Activated CD8-positive, alpha-beta memory T cell treated with anti-CD3 and anti-CD28 coated beads, Interleukin-2, amount 50 U/mL, for 4 hours (primary cell): Measurements from ENCODE around the gene TUG1.

Source experiments
- DNase-seq: peaks from one replicate; pipeline ENCODE4 v3.0.0-alpha.2; 2020

The TUG1 gene

GRCh38 chr22:31005535-31005934, 36.5 kb downstream of the TUG1 start:
- no peak for DNase-seq

GRCh38 chr22:31019191-31019930, 50.3 kb downstream of the TUG1 start:
- DNase-seq = no peak

- DNase-seq = no peak
These were observed 51.3 kb downstream of the TUG1 start for GRCh38 chr22:31020334-31020733.

- DNase-seq = no peak
These were observed 53.5 kb downstream of the TUG1 start for GRCh38 chr22:31022516-31022915.
